Body of pancreas (tissue), 4 donors: Measurements from ENCODE around the gene AKAP6.

ENCODE experiments used
- POLR2A ChIP-seq, 3 donors: fragments of 450-650 bp; IDR thresholded peaks; one replicate each; pipeline ENCODE4 v1.6.1; 2016; ENCODE audit warnings: antibody characterized with exemption in 3 of 3, mild to moderate bottlenecking in 2 of 3
- TF ChIP-seq, protein P1 (sequence below), 7 experiments: fragments of 450-650 bp in 4 of 7; fragments of 200-600 bp in 3 of 7; sonication (generic) in 3 of 7; IDR thresholded peaks; one replicate each; pipeline ENCODE4 v1.5.1; 2016 to 2019; ENCODE audit warnings: antibody characterized with exemption in 7 of 7

DNA sequence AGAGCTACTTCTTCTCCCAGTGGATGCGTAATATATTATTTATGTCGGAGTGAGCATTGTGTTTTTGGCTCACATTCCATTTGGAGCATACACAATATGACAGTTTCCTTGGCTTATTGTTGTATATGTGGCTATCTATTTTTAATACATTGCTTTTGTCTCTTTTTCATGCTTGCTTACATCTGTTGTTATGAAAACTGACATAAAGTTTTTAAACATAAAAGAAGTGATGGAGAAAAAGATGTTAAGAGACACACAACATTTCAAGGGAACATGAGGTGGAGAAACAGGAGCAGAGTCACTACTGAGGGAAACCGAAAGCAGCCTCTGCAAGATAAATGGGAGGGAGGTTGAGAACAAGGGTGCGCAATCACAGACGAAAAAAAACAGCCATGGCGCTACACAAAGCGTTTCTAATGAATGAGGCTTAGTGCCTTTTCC, 381.2 kb downstream of the AKAP6 start:
- TF ChIP-seq, protein P1, sequence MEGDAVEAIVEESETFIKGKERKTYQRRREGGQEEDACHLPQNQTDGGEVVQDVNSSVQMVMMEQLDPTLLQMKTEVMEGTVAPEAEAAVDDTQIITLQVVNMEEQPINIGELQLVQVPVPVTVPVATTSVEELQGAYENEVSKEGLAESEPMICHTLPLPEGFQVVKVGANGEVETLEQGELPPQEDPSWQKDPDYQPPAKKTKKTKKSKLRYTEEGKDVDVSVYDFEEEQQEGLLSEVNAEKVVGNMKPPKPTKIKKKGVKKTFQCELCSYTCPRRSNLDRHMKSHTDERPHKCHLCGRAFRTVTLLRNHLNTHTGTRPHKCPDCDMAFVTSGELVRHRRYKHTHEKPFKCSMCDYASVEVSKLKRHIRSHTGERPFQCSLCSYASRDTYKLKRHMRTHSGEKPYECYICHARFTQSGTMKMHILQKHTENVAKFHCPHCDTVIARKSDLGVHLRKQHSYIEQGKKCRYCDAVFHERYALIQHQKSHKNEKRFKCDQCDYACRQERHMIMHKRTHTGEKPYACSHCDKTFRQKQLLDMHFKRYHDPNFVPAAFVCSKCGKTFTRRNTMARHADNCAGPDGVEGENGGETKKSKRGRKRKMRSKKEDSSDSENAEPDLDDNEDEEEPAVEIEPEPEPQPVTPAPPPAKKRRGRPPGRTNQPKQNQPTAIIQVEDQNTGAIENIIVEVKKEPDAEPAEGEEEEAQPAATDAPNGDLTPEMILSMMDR (IDR thresholded peaks at IDR 0.05): no peak
- TF ChIP-seq POLR2A (IDR thresholded peaks at IDR 0.05): no peak
